OCI-LY7 (cell line): ENCODE data around the gene LOXHD1.

ENCODE experiments used
- CTCF ChIP-seq: fragments of 200-600 bp; sonication (generic); conservative IDR thresholded peaks from 2 replicates; pipeline ENCODE4 v1.5.1; 2014; ENCODE audit warnings: mild to moderate bottlenecking, antibody characterized with exemption, low read length, moderate library complexity, mixed read lengths
- EZH2phosphoT487 ChIP-seq: fragments of 200-600 bp; sonication (generic); IDR thresholded peaks from 2 replicates; pipeline ENCODE4 v1.6.1; 2018; ENCODE audit warnings: low read depth, borderline replicate concordance, mild to moderate bottlenecking, mixed run types, antibody characterized with exemption, low read length, moderate library complexity, mixed read lengths

DNA sequence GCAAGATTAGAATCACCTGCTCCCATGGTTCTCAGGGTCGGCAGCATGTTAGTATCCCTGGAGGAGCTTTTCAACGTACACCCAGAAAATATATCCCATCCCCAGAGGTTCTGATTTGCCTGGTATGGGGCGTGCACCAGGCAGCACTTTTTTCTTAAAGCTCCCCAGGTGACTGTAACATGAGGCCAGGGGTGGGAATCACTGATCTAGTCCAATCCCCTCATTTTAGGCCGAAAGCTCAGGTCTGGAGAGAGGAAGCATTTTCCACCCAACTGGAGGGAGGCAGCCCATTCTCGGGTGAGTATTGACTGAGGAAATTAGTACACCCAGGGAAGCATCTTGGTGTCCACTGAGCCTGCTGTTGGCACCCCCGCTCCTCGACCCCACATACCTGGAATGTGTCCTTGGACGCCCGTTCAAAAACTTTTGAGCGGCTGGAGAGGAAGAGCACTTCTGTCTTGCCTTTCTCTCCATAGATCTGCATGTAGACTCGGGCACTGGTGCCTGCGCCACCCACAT lies 94.3 kb downstream of the LOXHD1 start:
- no peak for TF ChIP-seq CTCF
- TF ChIP-seq EZH2phosphoT487, result no peak
